Activated T-helper 17 cell treated with anti-CD3 and anti-CD28 coated beads, Interleukin-2, amount 50 U/mL, for 72 hours (primary cell): ENCODE measurements around the gene AUTS2. TPM values are rescaled to one million over a fixed set of nuclear protein-coding genes. Genes with fewer than 3 reads are reported as not detected.
A peak's percentile ranks its signal among the peaks of the same experiment; 100 is the strongest.
"Not testable (repeated sequence)": the region's sequence is repeated elsewhere in the genome, so short reads cannot be mapped to it uniquely, and the experiment has no call there.

ENCODE experiments used
- ATAC-seq: fragments of 150-1000 bp; cut with Tn5 transposase; replicated peaks from 2 replicates; pipeline ENCODE4 v1.10.0; 2021; ENCODE audit warnings: mild to moderate bottlenecking, moderate library complexity
- H3K27ac Mint-ChIP-seq: one replicate; pipeline ENCODE4 v1.8.0; 2022; ENCODE audit warnings: mixed read lengths
- H3K27me3 Mint-ChIP-seq: one replicate; pipeline ENCODE4 v1.8.0; 2022; ENCODE audit warnings: mixed read lengths
- H3K36me3 Mint-ChIP-seq: one replicate; pipeline ENCODE4 v1.8.0; 2022; ENCODE audit warnings: low read depth, mild to moderate bottlenecking, mixed read lengths
- H3K4me1 Mint-ChIP-seq: one replicate; pipeline ENCODE4 v1.8.0; 2022; ENCODE audit warnings: mixed read lengths
- H3K4me3 Mint-ChIP-seq: one replicate; pipeline ENCODE4 v1.8.0; 2022; ENCODE audit warnings: mild to moderate bottlenecking, mixed read lengths
- H3K9me3 Mint-ChIP-seq: one replicate; pipeline ENCODE4 v1.8.0; 2022; ENCODE audit warnings: mixed read lengths
- total RNA-seq, 2 donors: library from RNA; stranded (reverse); gene quantifications; one replicate each; pipeline ENCODE4 v1.2.3, GENCODE V29; 2022

Gene AUTS2
- total RNA-seq, 2 donors from 2014 or later: 20.1 to 39.9 TPM

DNA sequence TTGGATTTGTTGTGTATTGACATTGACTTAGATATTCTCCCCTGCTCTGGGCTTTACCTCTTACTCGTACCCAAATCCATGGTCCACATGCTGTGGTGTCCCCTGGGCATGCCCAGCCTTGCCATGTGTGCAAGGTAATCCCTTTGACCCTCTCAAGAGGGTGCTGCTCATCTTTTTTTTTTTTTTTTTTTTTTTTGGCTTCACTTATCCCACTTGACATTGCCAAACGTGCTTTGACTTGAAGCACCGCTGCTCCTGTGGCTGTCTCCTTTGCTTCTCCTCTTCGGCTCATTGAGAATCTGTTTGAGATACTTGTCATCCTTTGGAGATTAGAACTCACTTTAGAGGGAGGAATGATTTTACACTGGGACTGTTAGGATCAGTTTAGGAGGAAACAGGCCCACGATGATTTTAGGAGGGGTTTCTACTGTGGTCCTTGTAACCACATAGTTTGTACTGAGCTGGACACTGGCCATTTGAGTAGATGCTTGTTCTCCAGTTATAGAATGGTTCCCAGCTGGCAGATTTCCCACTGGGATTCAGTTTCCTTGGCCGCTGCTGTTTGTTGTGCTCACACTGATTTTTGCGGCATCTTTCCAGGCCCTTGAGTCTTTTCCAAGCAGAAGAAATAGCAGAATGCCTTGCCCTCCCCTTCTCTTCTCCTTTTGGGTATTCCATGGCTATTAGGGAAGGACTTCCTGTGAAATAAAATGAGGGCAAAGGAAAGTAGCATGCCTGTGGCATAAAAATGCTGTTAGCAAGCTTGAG is 184.8 kb downstream of the AUTS2 start:
- H3K27ac Mint-ChIP-seq: no peak overlapping the region
- no peak for ATAC-seq
- H3K4me3 Mint-ChIP-seq: no peak overlapping the region
- H3K9me3 Mint-ChIP-seq: no peaks in the 10 kb centered on the region
- H3K4me1 Mint-ChIP-seq: no peaks in the 10 kb centered on the region
- H3K36me3 Mint-ChIP-seq: no peaks in the 10 kb centered on the region
- no peaks in the 10 kb centered on the region for H3K27me3 Mint-ChIP-seq

DNA sequence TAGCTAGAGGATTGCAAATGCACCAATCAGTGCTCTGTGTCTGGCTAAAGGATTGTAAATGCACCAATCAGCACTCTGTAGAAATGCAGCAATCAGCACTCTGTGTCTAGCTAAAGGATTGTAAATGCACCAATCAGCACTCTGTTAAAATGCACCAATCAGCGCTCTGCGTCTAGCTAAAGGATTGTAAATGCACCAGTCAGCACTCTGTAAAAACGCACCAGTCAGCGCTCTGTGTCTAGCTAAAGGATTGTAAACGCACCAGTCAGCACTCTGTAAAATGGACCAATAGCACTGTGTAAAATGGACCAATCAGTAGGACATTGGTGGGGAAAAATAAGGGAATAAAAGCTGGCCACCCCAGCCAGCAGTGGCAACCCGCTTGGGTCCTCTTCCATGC is 187.9 kb downstream of the AUTS2 start:
- not testable (repeated sequence) for H3K9me3 Mint-ChIP-seq, ATAC-seq, H3K36me3 Mint-ChIP-seq, H3K4me3 Mint-ChIP-seq, H3K4me1 Mint-ChIP-seq, H3K27ac Mint-ChIP-seq, H3K27me3 Mint-ChIP-seq

DNA sequence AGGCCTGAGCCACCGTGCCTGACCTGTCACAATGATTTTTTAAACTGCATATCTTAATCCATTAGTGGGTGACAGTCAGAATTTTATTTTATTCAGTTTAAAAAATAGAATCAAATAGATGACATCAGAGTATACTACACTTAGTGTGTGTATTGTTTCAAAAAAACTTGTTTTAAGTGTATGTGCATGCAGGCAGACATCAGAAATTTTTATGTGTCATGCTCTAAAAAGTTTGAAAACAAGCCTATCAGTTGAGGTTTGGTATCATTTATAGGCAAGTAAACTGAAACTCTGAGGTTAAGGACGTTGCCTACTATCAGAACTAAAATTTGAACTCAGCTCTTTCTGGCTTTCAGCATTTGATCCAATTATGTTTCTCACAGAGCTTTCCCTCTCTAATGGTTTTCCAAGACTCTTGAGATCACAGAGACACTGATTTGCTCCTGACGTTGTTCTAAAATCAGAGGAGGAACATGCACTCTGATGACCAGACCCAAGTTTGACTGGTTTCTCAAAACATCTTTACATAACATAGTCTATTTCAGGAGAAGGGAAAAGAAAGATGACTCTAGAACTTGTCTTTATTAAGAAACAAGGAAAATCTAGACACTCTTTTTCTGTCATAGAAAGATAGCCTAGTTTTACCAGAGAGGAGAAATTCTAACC is 188.6 kb downstream of the AUTS2 start:
- H3K4me1 Mint-ChIP-seq: no peaks in the 10 kb centered on the region
- peak; percentile 23 for ATAC-seq
- no peaks in the 10 kb centered on the region for H3K27me3 Mint-ChIP-seq
- no peak overlapping the region for H3K27ac Mint-ChIP-seq
- no peaks in the 10 kb centered on the region for H3K9me3 Mint-ChIP-seq
- no peak overlapping the region for H3K4me3 Mint-ChIP-seq
- H3K36me3 Mint-ChIP-seq: no peaks in the 10 kb centered on the region

DNA sequence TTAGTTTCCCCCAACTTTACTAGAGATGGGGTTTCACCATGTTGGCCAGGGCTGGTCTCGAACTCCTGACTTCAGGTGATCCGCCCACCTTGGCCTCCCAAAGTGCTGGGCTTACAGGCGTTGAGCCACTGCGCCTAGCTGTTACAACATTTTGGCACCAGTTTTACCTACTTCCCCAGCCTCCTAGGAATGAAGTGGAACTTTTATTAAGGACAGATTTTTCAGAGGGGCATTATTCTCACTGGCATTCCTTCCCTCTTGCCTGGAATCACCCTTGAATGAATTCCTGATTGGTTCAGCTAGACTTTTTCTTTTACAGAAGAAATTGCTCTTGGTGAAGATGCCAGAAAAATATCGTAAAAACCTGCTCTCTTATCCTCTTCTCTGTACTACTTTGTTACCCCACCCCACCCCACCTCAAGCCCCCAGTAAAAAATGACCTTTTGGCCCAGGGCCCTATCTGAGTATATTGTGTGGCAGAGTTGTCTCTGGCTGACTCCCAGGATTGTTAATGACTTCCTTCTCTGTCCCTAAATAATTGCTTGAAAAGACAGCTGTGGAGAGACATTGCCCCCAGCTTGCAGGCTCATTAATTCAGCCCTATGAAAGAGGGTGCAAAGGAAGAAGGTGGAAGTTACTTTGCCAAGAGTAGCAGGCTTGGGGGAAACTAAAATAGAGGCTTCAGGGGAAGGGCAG is 189.6 kb downstream of the AUTS2 start:
- Mint-ChIP-seq H3K27me3 (no peaks in the 10 kb centered on the region), H3K4me1 (no peaks in the 10 kb centered on the region), H3K4me3 (no peak overlapping the region), H3K36me3 (no peaks in the 10 kb centered on the region), H3K27ac (no peak overlapping the region), H3K9me3 (no peaks in the 10 kb centered on the region)
- no peak for ATAC-seq

DNA sequence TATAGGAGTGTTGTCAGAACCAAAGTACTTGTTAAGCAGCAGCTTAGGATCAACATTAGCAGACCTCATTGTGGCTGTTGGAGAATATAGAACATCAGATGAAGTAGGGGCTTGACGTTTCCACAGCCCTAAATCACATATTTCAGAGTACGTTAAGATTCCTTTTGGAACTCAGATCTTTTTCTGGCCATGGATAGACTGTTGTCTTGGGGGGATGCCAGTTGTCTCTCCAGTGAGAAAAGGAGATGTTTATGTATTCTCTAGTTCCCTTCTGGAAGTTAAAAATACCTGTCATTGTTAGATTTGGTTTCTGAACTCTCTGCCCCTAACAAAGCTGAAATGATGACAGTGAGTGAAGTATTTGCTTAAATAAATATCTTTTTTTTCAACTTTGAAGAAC is 191.3 kb downstream of the AUTS2 start:
- no peaks in the 10 kb centered on the region for H3K9me3 Mint-ChIP-seq
- no peak overlapping the region for H3K4me3 Mint-ChIP-seq
- H3K27me3 Mint-ChIP-seq: no peaks in the 10 kb centered on the region
- H3K4me1 Mint-ChIP-seq: no peaks in the 10 kb centered on the region
- no peak overlapping the region for H3K27ac Mint-ChIP-seq
- ATAC-seq: no peak
- no peaks in the 10 kb centered on the region for H3K36me3 Mint-ChIP-seq

DNA sequence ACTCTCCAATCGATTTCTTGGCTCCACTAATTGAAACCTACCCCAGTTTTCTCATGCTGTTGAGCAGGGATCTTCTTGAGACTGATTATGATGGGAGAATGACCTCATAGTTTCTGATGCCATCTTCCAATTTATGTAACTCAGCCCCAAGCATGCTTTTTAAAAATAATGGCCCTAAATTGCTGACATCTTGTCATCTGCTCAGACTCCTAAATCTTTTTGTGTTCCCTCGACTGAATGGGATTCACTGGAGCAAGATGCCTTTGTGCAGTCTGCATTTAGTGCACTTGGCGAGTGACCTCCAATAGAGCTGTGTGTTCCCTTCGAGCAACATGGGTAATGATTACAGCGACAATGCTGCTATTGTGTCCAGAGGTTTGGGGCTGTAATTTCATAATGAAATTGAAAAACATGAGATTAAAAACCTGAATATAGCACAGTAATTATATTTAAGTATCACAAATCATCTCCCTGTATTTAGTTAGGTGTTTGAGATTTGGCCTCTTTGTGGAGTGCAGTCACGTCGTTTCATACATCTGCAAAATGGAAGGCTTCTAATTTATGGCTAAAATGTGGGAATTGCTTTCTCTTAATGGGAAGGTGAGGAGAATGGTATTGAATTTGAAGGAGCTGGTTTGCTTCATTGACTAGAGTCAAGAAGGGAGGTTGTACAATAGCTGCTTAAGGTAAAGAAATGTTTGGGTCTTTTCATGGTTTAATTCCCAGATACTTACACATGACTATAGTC is 192.9 kb downstream of the AUTS2 start:
- no peak overlapping the region for H3K27ac Mint-ChIP-seq
- no peak for ATAC-seq
- no peak overlapping the region for H3K4me3 Mint-ChIP-seq
- H3K36me3 Mint-ChIP-seq: no peaks in the 10 kb centered on the region
- H3K27me3 Mint-ChIP-seq: no peaks in the 10 kb centered on the region
- H3K9me3 Mint-ChIP-seq: no peaks in the 10 kb centered on the region
- H3K4me1 Mint-ChIP-seq: no peaks in the 10 kb centered on the region

DNA sequence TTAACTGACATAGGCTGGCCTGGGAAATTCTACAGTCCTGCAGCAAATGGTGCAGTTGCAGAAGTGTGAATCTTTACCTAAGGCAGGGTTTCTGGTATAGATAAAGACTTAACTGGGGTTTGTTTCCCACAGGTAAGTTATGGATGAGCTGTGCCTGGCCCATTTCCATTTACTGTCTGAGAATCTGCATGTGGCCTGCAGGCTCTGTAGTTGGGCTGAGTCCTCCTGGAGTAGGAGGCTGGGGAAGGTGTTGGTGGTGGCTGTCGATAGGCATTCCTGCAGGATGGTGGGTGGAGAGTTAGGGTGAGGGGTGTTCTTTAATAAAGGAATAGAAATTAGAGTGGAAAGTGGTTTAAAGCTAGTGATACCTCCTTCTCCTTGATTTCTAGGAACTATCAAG is 193.5 kb downstream of the AUTS2 start:
- Mint-ChIP-seq H3K4me3 (no peak overlapping the region), H3K27ac (no peak overlapping the region), H3K27me3 (no peaks in the 10 kb centered on the region), H3K4me1 (no peaks in the 10 kb centered on the region), H3K9me3 (no peaks in the 10 kb centered on the region), H3K36me3 (no peaks in the 10 kb centered on the region)
- ATAC-seq: no peak

DNA sequence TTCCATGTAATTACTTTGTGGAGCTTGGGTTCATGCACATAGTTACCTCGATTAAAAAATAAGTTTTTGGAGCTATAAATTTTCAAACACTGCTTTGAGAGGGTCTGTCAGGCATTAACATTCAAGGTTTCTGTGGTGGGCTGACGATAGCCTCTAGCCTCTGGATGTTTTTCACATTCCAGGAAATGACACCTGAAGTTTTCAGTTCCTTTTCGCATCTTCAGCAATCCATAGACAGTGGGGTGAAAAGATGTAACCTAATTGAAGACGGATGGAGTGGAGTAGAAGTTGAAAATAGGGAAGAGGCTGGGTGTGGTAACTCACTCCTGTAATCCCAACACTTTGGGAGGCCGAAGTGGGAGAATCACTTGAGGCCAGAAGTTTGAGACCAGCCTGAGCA is 197.7 kb downstream of the AUTS2 start:
- no peaks in the 10 kb centered on the region for H3K36me3 Mint-ChIP-seq
- H3K9me3 Mint-ChIP-seq: no peaks in the 10 kb centered on the region
- H3K4me3 Mint-ChIP-seq: no peak overlapping the region
- H3K27me3 Mint-ChIP-seq: no peaks in the 10 kb centered on the region
- no peak for ATAC-seq
- H3K27ac Mint-ChIP-seq: no peak overlapping the region
- H3K4me1 Mint-ChIP-seq: no peaks in the 10 kb centered on the region

DNA sequence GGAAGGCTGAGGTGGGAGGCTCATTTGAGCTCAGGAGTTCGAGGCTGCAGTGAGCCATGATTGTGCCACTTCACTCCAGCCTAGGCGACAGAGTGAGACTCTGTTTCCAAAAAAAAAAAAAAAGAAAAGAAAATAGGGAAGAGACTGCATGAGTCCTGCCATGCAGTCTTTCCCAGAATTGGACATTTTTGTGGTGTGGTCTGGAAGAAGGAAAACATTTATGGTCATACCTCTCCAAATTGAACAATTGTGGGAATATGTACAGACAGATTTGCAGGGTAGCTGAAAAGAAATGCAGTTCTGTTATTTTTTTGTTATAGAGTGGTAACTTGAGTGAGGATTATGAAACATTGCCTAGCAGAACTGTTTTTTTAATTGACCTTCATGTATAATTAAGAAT is 198.1 kb downstream of the AUTS2 start:
- Mint-ChIP-seq H3K4me1 (no peaks in the 10 kb centered on the region), H3K36me3 (no peaks in the 10 kb centered on the region), H3K27ac (no peak overlapping the region), H3K4me3 (no peak overlapping the region), H3K9me3 (no peaks in the 10 kb centered on the region), H3K27me3 (no peaks in the 10 kb centered on the region)
- no peak for ATAC-seq

DNA sequence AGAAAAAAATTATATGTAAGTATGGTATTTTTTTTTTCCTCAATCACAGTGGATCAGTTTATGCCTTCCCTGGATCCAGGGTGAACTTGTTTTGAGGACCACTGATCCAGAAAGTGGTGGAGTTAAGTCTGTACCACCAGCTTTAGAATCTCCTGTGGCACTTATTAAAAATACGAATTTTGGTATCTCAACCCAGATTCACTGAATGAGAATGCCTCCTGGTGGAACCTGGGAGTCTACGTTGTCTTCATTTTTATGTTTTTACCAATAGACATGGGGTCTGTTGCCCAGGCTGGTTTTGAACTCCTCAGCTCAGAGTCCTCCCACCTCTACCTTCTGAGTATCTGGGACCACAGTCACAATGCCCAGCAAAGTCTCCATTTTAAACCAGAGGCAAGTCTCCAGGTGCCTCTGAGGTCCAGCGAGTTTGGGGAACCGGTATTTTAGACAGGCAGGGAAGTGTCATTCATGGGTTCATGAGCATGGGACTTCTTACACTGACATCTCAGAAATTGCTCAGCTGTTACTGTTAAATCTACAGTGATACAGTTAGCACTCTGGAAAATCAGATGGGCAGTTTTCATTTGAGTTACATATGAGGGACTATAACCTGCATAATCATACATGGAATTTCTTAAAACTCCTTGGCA is 200.9 kb downstream of the AUTS2 start:
- Mint-ChIP-seq H3K36me3 (no peaks in the 10 kb centered on the region), H3K4me1 (peaks cover under 1% of the 10 kb centered on the region), H3K27me3 (peaks cover 4% of the 10 kb centered on the region), H3K27ac (no peak overlapping the region), H3K4me3 (no peak overlapping the region), H3K9me3 (no peaks in the 10 kb centered on the region)
- no peak for ATAC-seq

DNA sequence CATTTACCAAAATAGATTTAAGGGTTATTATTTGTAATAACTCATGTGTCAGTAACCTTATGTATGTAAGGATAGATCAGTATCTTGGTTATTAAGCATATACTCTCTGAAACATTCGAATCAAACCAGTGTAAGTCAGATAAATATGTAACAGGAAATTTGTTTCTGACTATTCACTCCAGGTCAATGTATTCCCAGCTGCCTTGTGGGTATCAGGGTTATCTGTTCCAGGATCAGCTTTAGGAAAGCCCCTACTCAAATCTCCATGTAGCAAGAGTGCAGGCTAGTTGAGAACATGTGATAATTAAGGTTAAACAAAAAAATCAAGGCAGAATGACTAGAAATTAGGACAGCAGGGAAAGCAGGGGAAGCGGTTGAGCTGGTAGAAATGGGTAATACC is 201.7 kb downstream of the AUTS2 start:
- peaks cover 4% of the 10 kb centered on the region for H3K27me3 Mint-ChIP-seq
- ATAC-seq: no peak

DNA sequence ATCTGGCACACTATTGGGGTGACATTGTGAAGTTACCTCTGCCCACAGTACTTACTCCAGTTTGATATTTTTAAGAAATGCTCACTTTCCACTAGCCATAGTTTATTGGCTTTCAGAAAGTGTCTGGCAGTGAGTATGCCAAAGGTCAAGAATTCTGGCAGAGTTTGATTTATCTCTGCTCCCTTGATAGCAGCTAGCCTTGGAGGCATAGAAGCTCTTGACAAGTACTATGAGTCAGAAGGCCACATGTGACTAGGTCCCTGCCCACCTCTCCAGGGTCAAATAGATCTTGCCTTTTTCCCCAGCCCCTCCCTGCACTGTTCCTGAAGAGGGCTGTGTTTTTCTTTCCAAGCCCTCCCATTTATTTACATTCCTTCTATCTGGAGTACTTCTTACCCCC is 202.2 kb downstream of the AUTS2 start:
- H3K9me3 Mint-ChIP-seq: no peaks in the 10 kb centered on the region
- no peak for ATAC-seq
- H3K4me3 Mint-ChIP-seq: no peak overlapping the region
- H3K27me3 Mint-ChIP-seq: peaks cover 4% of the 10 kb centered on the region
- peaks cover 6% of the 10 kb centered on the region for H3K4me1 Mint-ChIP-seq
- H3K27ac Mint-ChIP-seq: no peak overlapping the region
- no peaks in the 10 kb centered on the region for H3K36me3 Mint-ChIP-seq

More for the DNA sequence above, 201.7 kb downstream of the AUTS2 start:
- Mint-ChIP-seq H3K36me3 (no peaks in the 10 kb centered on the region), H3K9me3 (no peaks in the 10 kb centered on the region), H3K27ac (no peak overlapping the region), H3K4me1 (peaks cover 6% of the 10 kb centered on the region), H3K4me3 (no peak overlapping the region)

DNA sequence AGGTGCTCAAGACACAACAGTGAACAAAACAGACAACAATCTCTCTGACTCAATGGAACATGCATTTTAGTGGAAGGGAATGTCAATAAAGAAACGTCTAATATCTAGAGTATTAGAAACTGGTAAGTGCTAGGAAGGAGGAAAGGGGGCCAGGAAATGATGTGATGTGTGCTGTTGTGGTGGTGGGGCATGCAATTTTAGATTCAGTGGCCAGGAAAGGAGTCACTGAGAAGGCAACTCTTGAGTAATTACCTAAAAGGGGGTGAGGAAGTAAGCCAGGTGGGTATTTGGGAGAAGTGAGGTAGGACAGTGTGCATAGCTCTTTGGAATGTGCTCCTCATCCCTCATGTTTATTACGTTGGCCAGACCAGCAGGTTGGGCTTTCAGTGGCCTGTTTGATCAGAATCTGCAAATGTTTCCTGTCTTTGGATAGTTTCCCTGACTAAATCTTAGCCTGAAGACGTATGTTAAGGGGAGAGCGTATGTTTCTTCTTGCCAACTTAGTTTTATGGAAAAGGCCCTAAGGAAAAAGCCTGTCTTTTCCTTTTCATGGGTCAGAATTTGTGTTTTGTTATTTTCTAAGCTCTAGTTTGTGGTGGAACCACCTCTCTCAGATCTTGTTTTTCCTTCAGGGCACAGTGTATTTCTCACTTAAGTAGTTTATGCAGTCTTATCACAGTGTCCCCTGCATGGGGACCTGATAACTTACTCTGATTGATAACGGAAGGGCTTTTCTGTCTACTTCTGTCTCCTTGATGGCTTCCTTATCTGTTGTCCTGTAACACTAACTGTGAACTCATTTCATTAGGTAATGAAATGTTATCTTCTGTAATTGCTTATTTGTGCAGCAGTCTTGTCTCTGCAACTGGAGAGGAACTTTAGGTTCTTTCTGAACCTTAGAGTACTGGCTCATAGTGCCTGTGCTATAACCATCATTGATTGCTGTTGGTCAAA is 203.7 kb downstream of the AUTS2 start:
- Mint-ChIP-seq H3K27ac (no peak overlapping the region), H3K9me3 (no peaks in the 10 kb centered on the region), H3K4me1 (peaks cover 6% of the 10 kb centered on the region), H3K4me3 (no peak overlapping the region), H3K36me3 (no peaks in the 10 kb centered on the region), H3K27me3 (peaks cover 4% of the 10 kb centered on the region)
- ATAC-seq: no peak
